HFF-Myc (cell line): ENCODE data around the gene FBXO31.

Experiments
- DNase-seq: peaks from one replicate; pipeline ENCODE4 v3.0.0-alpha.2; 2011; ENCODE audit warnings: low read depth; ENCODE audit errors: extremely low read depth
- H3K4me3 ChIP-seq: replicated peaks from 2 replicates; pipeline ENCODE4 v1.5.1; 2011; ENCODE audit warnings: low read depth, mild to moderate bottlenecking, control low read depth, low read length
- TF ChIP-seq, protein P1 (sequence below): IDR thresholded peaks from 2 replicates; pipeline ENCODE4 v1.5.1; 2012; ENCODE audit warnings: mild to moderate bottlenecking, low read depth, low read length, control low read depth; ENCODE audit errors: missing control alignments

The FBXO31 gene

GRCh38 chr16:87328846-87329245 is 54.7 kb downstream of the FBXO31 start:
- no peak for DNase-seq
- TF ChIP-seq, protein P1, sequence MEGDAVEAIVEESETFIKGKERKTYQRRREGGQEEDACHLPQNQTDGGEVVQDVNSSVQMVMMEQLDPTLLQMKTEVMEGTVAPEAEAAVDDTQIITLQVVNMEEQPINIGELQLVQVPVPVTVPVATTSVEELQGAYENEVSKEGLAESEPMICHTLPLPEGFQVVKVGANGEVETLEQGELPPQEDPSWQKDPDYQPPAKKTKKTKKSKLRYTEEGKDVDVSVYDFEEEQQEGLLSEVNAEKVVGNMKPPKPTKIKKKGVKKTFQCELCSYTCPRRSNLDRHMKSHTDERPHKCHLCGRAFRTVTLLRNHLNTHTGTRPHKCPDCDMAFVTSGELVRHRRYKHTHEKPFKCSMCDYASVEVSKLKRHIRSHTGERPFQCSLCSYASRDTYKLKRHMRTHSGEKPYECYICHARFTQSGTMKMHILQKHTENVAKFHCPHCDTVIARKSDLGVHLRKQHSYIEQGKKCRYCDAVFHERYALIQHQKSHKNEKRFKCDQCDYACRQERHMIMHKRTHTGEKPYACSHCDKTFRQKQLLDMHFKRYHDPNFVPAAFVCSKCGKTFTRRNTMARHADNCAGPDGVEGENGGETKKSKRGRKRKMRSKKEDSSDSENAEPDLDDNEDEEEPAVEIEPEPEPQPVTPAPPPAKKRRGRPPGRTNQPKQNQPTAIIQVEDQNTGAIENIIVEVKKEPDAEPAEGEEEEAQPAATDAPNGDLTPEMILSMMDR: no peak
- H3K4me3 ChIP-seq: no peak overlapping the region

GRCh38 chr16:87327798-87328495 is 55.6 kb downstream of the FBXO31 start:
- TF ChIP-seq, protein P1: no peak
- DNase-seq: no peak
- no peak overlapping the region for H3K4me3 ChIP-seq

DNA sequence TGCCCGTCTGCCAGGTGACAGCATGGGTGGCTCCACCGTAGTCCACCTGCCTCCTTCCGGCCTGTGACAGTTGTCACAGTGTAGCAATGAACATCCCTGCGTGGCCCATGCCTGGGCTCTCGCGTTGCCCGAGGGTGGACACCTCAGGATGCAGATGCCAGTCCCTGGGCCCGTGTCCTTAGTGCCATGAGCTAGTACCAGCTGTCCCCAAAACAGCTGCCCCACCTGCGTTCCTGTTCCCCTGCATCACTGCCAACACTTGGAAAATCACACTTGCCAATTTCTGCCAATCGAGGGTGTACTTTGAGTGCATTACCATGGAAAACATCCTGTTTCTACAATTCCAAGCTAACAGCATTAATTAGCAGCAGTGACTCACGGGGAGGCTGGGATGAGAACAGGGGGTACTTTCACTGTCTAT is 57.4 kb downstream of the FBXO31 start:
- no peak overlapping the region for H3K4me3 ChIP-seq
- no peak for DNase-seq
- TF ChIP-seq, protein P1: no peak

- TF ChIP-seq, protein P1: no peak
- no peak overlapping the region for H3K4me3 ChIP-seq
- no peak for DNase-seq
These were observed 58.1 kb downstream of the FBXO31 start for GRCh38 chr16:87325423-87325858.

- H3K4me3 ChIP-seq: no peak overlapping the region
- TF ChIP-seq, protein P1: peak; percentile 72
- no peak for DNase-seq
These were observed 58.9 kb downstream of the FBXO31 start for GRCh38 chr16:87324411-87325275.

- no peak for DNase-seq
- TF ChIP-seq, protein P1: no peak
- no peak overlapping the region for H3K4me3 ChIP-seq
These were observed 59.7 kb downstream of the FBXO31 start for GRCh38 chr16:87323727-87324410.
